ENCODE measurements around the gene PTPRD. TPM values are rescaled to one million over a fixed set of nuclear protein-coding genes. Genes with fewer than 3 reads are reported as not detected.

PTPRD gene
- total RNA-seq, 1 experiment from 2014 or later = 32.5 TPM

DNA sequence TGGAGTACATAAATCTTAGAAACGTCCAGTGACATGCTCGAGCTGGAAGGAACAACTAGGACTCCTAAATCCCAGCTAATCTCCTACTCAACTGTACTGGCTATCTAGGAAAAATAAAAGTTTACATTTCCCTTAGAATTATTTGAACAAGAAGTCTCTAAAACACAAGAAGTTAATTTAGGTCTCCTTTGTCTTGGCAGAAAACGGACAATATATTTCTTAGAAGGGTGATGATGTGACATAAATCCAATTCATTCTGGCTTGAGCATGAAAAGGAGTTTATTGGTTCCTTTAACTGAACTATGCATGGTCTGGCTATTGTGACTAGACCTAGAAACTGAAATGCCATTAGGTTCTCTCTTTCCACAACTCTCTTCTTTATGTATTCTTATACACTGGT, 1571.0 kb downstream of the PTPRD start:
- H3K36me3 Mint-ChIP-seq (ENCODE audit: insufficient read depth in 1 of 3, low read depth in 3 of 3) = no peaks in the 10 kb centered on the region

More for the DNA sequence above, 1571.0 kb downstream of the PTPRD start:
- no peak overlapping the region for H2BK12ac ChIP-seq (ENCODE audit: insufficient read length, low read depth, low read length)
- H4K5ac ChIP-seq (ENCODE audit: insufficient read length, low read depth, low read length) = no peak overlapping the region
- no peak overlapping the region for H3K23ac ChIP-seq (ENCODE audit: insufficient read length, low read depth, low read length)
- H3K4me3 Mint-ChIP-seq = no peak overlapping the region
- no peaks in the 10 kb centered on the region for H3K23me2 ChIP-seq (ENCODE audit: insufficient read length, low read depth, low read length, poor library complexity, severe bottlenecking)
- no peaks in the 10 kb centered on the region; the same call in 1 of the 2 replicates for H3K27me3 Mint-ChIP-seq (ENCODE audit: low read depth)
- H2BK20ac ChIP-seq (ENCODE audit: low read depth, low read length, poor library complexity, severe bottlenecking) = no peak overlapping the region
- no peaks in the 10 kb centered on the region for H4K20me1 ChIP-seq (ENCODE audit: control insufficient read depth, insufficient read depth, insufficient read length)
- no peaks in the 10 kb centered on the region; a peak in 1 of 4 replicates for H3K4me1 Mint-ChIP-seq
- H4K91ac ChIP-seq (ENCODE audit: insufficient read length, low read depth, low read length) = no peak overlapping the region
- H3K18ac ChIP-seq (ENCODE audit: insufficient read length, low read depth, low read length) = no peak overlapping the region
- no peak overlapping the region for H2BK120ac ChIP-seq (ENCODE audit: low read depth, low read length, poor library complexity, severe bottlenecking)
- H3K4me2 ChIP-seq (ENCODE audit: insufficient read depth, insufficient read length, low read length) = no peak overlapping the region
- no peak overlapping the region for H2AFZ ChIP-seq (ENCODE audit: low read length)
- no peak overlapping the region for H3K4ac ChIP-seq (ENCODE audit: low read depth, low read length)
- H3K27me3 ChIP-seq (ENCODE audit: insufficient read depth, low read length) = no peaks in the 10 kb centered on the region
- no peak overlapping the region for H3K27ac ChIP-seq (ENCODE audit: insufficient read length, low read depth, low read length)
- H3K79me1 ChIP-seq (ENCODE audit: insufficient read depth, low read depth, low read length, poor library complexity, severe bottlenecking) = no peaks in the 10 kb centered on the region
- no peaks in the 10 kb centered on the region for H3K4me1 ChIP-seq (ENCODE audit: insufficient read depth, low read length)
- H2BK15ac ChIP-seq (ENCODE audit: low read depth, low read length) = no peak overlapping the region
- H3K79me2 ChIP-seq (ENCODE audit: insufficient read depth, low read length) = no peaks in the 10 kb centered on the region
- H3K9me3 ChIP-seq (ENCODE audit: control insufficient read depth, low read depth, low read length) = no peaks in the 10 kb centered on the region
- H3K27ac Mint-ChIP-seq = no peak overlapping the region
- TF ChIP-seq, protein P1, sequence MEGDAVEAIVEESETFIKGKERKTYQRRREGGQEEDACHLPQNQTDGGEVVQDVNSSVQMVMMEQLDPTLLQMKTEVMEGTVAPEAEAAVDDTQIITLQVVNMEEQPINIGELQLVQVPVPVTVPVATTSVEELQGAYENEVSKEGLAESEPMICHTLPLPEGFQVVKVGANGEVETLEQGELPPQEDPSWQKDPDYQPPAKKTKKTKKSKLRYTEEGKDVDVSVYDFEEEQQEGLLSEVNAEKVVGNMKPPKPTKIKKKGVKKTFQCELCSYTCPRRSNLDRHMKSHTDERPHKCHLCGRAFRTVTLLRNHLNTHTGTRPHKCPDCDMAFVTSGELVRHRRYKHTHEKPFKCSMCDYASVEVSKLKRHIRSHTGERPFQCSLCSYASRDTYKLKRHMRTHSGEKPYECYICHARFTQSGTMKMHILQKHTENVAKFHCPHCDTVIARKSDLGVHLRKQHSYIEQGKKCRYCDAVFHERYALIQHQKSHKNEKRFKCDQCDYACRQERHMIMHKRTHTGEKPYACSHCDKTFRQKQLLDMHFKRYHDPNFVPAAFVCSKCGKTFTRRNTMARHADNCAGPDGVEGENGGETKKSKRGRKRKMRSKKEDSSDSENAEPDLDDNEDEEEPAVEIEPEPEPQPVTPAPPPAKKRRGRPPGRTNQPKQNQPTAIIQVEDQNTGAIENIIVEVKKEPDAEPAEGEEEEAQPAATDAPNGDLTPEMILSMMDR (conservative IDR thresholded peaks at IDR 0.05) = no peak
- H3K56ac ChIP-seq (ENCODE audit: insufficient read length, low read depth, low read length) = no peak overlapping the region
- H3K14ac ChIP-seq (ENCODE audit: insufficient read depth, low read length) = no peak overlapping the region
- no peak overlapping the region for H3T11ph ChIP-seq (ENCODE audit: low read length)
- no CpG with 5 or more reads among the region's 3 CpGs for WGBS (ENCODE audit: extremely low coverage, insufficient read length, low lambda C conversion rate)
- no peak overlapping the region for H2BK5ac ChIP-seq (ENCODE audit: insufficient read length, low read length)
- no peak for DNase-seq
- H3K9ac ChIP-seq (ENCODE audit: extremely low read depth, insufficient read length, low read length) = no peak overlapping the region
- H4K8ac ChIP-seq (replicated peaks; ENCODE audit: insufficient read length, low read depth, low read length) = no peak overlapping the region
- H2AK5ac ChIP-seq (ENCODE audit: insufficient read length, low read length) = no peak overlapping the region
- H3K9me3 Mint-ChIP-seq = no peaks in the 10 kb centered on the region

Data from H9 (cell line).